B cell (primary cell): ENCODE data around the gene WDR70.

Experiments
- EZH2 ChIP-seq: IDR thresholded peaks from 2 replicates; pipeline ENCODE4 v1.6.1; 2012; ENCODE audit warnings: borderline replicate concordance, low read depth, mild to moderate bottlenecking, moderate library complexity, low read length; ENCODE audit not compliant: insufficient read depth, poor library complexity, severe bottlenecking
- TF ChIP-seq, protein P1 (sequence below): fragments of 200-600 bp; IDR thresholded peaks from one replicate; pipeline ENCODE4 v1.8.0; 2022; ENCODE audit warnings: antibody characterized with exemption, mild to moderate bottlenecking

DNA sequence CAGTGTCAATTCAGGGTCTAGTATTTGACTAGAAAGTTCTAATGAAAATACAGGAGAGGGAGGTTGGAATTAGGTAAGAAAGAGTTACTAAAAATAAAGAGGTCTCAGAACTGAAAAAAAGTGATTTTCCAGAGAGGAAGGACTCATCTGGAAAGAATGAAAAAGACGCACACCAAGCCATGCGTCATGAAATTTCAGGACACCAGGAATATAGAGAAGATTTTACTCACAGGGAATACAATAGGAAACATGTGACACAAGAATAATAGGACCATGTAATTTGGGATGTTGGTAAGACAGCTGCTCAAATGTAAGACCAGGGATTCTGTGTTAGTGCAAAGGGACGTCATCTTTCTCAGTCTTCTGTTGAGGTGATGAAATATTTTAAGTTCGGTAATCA lies 236.1 kb downstream of the WDR70 start:
- TF ChIP-seq, protein P1, sequence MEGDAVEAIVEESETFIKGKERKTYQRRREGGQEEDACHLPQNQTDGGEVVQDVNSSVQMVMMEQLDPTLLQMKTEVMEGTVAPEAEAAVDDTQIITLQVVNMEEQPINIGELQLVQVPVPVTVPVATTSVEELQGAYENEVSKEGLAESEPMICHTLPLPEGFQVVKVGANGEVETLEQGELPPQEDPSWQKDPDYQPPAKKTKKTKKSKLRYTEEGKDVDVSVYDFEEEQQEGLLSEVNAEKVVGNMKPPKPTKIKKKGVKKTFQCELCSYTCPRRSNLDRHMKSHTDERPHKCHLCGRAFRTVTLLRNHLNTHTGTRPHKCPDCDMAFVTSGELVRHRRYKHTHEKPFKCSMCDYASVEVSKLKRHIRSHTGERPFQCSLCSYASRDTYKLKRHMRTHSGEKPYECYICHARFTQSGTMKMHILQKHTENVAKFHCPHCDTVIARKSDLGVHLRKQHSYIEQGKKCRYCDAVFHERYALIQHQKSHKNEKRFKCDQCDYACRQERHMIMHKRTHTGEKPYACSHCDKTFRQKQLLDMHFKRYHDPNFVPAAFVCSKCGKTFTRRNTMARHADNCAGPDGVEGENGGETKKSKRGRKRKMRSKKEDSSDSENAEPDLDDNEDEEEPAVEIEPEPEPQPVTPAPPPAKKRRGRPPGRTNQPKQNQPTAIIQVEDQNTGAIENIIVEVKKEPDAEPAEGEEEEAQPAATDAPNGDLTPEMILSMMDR = no peak
- TF ChIP-seq EZH2 = no peak
